ENCODE results near the gene MAP4K4.

MAP4K4 gene

GRCh38 chr2:101679037-101679726 is 18.3 kb upstream of the MAP4K4 start:
- no peak for DNase-seq (ENCODE audit: low spot score in 2 of 2)
- Histone ChIP-seq H3K9me3 (no peaks in the 10 kb centered on the region), H3K36me3 (replicated peaks) (no peaks in the 10 kb centered on the region), H3K4me1 (no peaks in the 10 kb centered on the region), H3K4me3 (no peak overlapping the region), H3K27me3 (ENCODE audit: low read depth) (no peaks in the 10 kb centered on the region)
- in situ Hi-C loops (cut with MboI; ENCODE audit: low sequenced_read_pairs), result no loop called here

- H3K4me1 ChIP-seq, result no peaks in the 10 kb centered on the region
- in situ Hi-C loops (cut with MboI; ENCODE audit: low sequenced_read_pairs), result no loop called here
- no peaks in the 10 kb centered on the region for H3K36me3 ChIP-seq (replicated peaks)
- no peaks in the 10 kb centered on the region for H3K27me3 ChIP-seq (ENCODE audit: low read depth)
- no peaks in the 10 kb centered on the region for H3K9me3 ChIP-seq
- no peak overlapping the region for H3K4me3 ChIP-seq
- no peak for DNase-seq (ENCODE audit: low spot score in 2 of 2)
Observed at GRCh38 chr2:101679801-101680487, 17.6 kb upstream of the MAP4K4 start.

- H3K9me3 ChIP-seq, result no peaks in the 10 kb centered on the region
- no peak for DNase-seq (ENCODE audit: low spot score in 2 of 2)
- in situ Hi-C loops (cut with MboI; ENCODE audit: low sequenced_read_pairs), result no loop called here
Observed at GRCh38 chr2:101682311-101682710, 15.2 kb upstream of the MAP4K4 start.

GRCh38 chr2:101684313-101684712 is 13.2 kb upstream of the MAP4K4 start:
- in situ Hi-C loops (cut with MboI; ENCODE audit: low sequenced_read_pairs), result no loop called here
- no peaks in the 10 kb centered on the region for H3K9me3 ChIP-seq

More at GRCh38 chr2:101682311-101682710, 15.2 kb upstream of the MAP4K4 start:
- H3K36me3 ChIP-seq (replicated peaks), result no peaks in the 10 kb centered on the region
- H3K27me3 ChIP-seq (ENCODE audit: low read depth), result no peaks in the 10 kb centered on the region
- no peak overlapping the region for H3K4me3 ChIP-seq
- H3K4me1 ChIP-seq, result no peaks in the 10 kb centered on the region

GRCh38 chr2:101688261-101688660 is 9.2 kb upstream of the MAP4K4 start:
- DNase-seq (ENCODE audit: low spot score in 2 of 2), result no peak

More at GRCh38 chr2:101684313-101684712, 13.2 kb upstream of the MAP4K4 start:
- Histone ChIP-seq H3K4me1 (no peaks in the 10 kb centered on the region), H3K4me3 (no peak overlapping the region), H3K36me3 (replicated peaks) (no peaks in the 10 kb centered on the region), H3K27me3 (ENCODE audit: low read depth) (no peaks in the 10 kb centered on the region)
- no peak for DNase-seq (ENCODE audit: low spot score in 2 of 2)

GRCh38 chr2:101689114-101689825 is 8.2 kb upstream of the MAP4K4 start:
- H3K36me3 ChIP-seq (replicated peaks), result no peaks in the 10 kb centered on the region
- no peak overlapping the region for H3K4me3 ChIP-seq
- in situ Hi-C loops (cut with MboI; ENCODE audit: low sequenced_read_pairs), result no loop called here
- no peaks in the 10 kb centered on the region for H3K9me3 ChIP-seq
- peaks cover 8% of the 10 kb centered on the region for H3K4me1 ChIP-seq
- no peak for DNase-seq (ENCODE audit: low spot score in 2 of 2)
- no peaks in the 10 kb centered on the region for H3K27me3 ChIP-seq (ENCODE audit: low read depth)

More at GRCh38 chr2:101688261-101688660, 9.2 kb upstream of the MAP4K4 start:
- Histone ChIP-seq H3K9me3 (no peaks in the 10 kb centered on the region), H3K27me3 (ENCODE audit: low read depth) (no peaks in the 10 kb centered on the region), H3K36me3 (replicated peaks) (no peaks in the 10 kb centered on the region), H3K4me1 (no peaks in the 10 kb centered on the region), H3K4me3 (no peak overlapping the region)
- in situ Hi-C loops (cut with MboI; ENCODE audit: low sequenced_read_pairs), result no loop called here

- Histone ChIP-seq H3K9me3 (no peaks in the 10 kb centered on the region), H3K27me3 (ENCODE audit: low read depth) (no peaks in the 10 kb centered on the region), H3K4me3 (no peak overlapping the region), H3K36me3 (replicated peaks) (no peaks in the 10 kb centered on the region), H3K4me1 (peaks cover 11% of the 10 kb centered on the region)
- in situ Hi-C loops (cut with MboI; ENCODE audit: low sequenced_read_pairs), result no loop called here
- DNase-seq (ENCODE audit: low spot score in 2 of 2), result no peak
Observed at GRCh38 chr2:101690547-101691152, 6.9 kb upstream of the MAP4K4 start.

- Histone ChIP-seq H3K4me3 (no peak overlapping the region), H3K27me3 (ENCODE audit: low read depth) (no peaks in the 10 kb centered on the region), H3K36me3 (replicated peaks) (no peaks in the 10 kb centered on the region), H3K4me1 (peaks cover 18% of the 10 kb centered on the region), H3K9me3 (no peaks in the 10 kb centered on the region)
- no peak for DNase-seq (ENCODE audit: low spot score in 2 of 2)
- in situ Hi-C loops (cut with MboI; ENCODE audit: low sequenced_read_pairs), result no loop called here
Observed at GRCh38 chr2:101692041-101692440, 5.5 kb upstream of the MAP4K4 start.

GRCh38 chr2:101692766-101693165 is 4.7 kb upstream of the MAP4K4 start:
- Histone ChIP-seq H3K36me3 (replicated peaks) (no peaks in the 10 kb centered on the region), H3K4me1 (peaks cover 18% of the 10 kb centered on the region), H3K27me3 (ENCODE audit: low read depth) (no peaks in the 10 kb centered on the region), H3K9me3 (no peaks in the 10 kb centered on the region), H3K4me3 (no peak overlapping the region)
- in situ Hi-C loops (cut with MboI; ENCODE audit: low sequenced_read_pairs), result no loop called here
- no peak for DNase-seq (ENCODE audit: low spot score in 2 of 2)

GRCh38 chr2:101693991-101694588 is 3.4 kb upstream of the MAP4K4 start:
- peak; percentile 75 to 81 for DNase-seq (ENCODE audit: low spot score in 2 of 2)
- in situ Hi-C loops (cut with MboI; ENCODE audit: low sequenced_read_pairs), result no loop called here
- no peaks in the 10 kb centered on the region for H3K27me3 ChIP-seq (ENCODE audit: low read depth)

GRCh38 chr2:101696272-101697123 is 1.0 kb upstream of the MAP4K4 start:
- in situ Hi-C loops (cut with MboI; ENCODE audit: low sequenced_read_pairs), result no loop called here
- Histone ChIP-seq H3K4me1 (peaks cover 20% of the 10 kb centered on the region), H3K27me3 (ENCODE audit: low read depth) (no peaks in the 10 kb centered on the region), H3K4me3 (peak overlapping the region; percentile 33), H3K9me3 (no peaks in the 10 kb centered on the region), H3K36me3 (replicated peaks) (no peaks in the 10 kb centered on the region)
- peak; percentile 58 to 63 for DNase-seq (ENCODE audit: low spot score in 2 of 2)

More at GRCh38 chr2:101693991-101694588, 3.4 kb upstream of the MAP4K4 start:
- H3K9me3 ChIP-seq, result no peaks in the 10 kb centered on the region
- no peaks in the 10 kb centered on the region for H3K36me3 ChIP-seq (replicated peaks)
- no peak overlapping the region for H3K4me3 ChIP-seq
- peaks cover 18% of the 10 kb centered on the region for H3K4me1 ChIP-seq

- peak overlapping the region; percentile 53 for H3K4me3 ChIP-seq
- no peaks in the 10 kb centered on the region for H3K9me3 ChIP-seq
- DNase-seq (ENCODE audit: low spot score in 2 of 2), result peak; percentile 44 to 47
- H3K4me1 ChIP-seq, result peaks cover 20% of the 10 kb centered on the region
- H3K27me3 ChIP-seq (ENCODE audit: low read depth), result no peaks in the 10 kb centered on the region
- no peaks in the 10 kb centered on the region; the same call in 1 of the 2 replicates for H3K36me3 ChIP-seq (replicated peaks)
- in situ Hi-C loops (cut with MboI; ENCODE audit: low sequenced_read_pairs), result no loop called here
Observed at GRCh38 chr2:101698014-101698843, 722 bp downstream of the MAP4K4 start.
